Heart left ventricle (tissue), 16 donors: ENCODE data around the gene LTN1. TPM values are rescaled to one million over a fixed set of nuclear protein-coding genes. Genes with fewer than 3 reads are reported as not detected.

Experiments used
- ATAC-seq, 4 donors: fragments of 200-7000 bp; cut with Tn5 transposase; one replicate each; pipeline ENCODE4 v1.9.1; 2020 to 2022; ENCODE audit warnings: moderate library complexity in 4 of 4, mild to moderate bottlenecking in 3 of 4, moderate number of reproducible peaks in 1 of 4
- DNase-seq, 5 donors: peaks; one replicate each; pipeline ENCODE4 v3.0.0-alpha.2; 2020
- H3K27ac ChIP-seq, 12 donors: fragments of 200-600 bp; sonication (generic) in 4 of 12; one replicate each; pipeline versions ENCODE4 v1.5.0 to v1.8.0; 2016 to 2022; ENCODE audit warnings: mild to moderate bottlenecking in 2 of 12
- H3K27me3 ChIP-seq, 9 donors: fragments of 200-600 bp; sonication (generic) in 2 of 9; one replicate each; pipeline versions ENCODE4 v1.5.1 to v1.8.0; 2016 to 2022; ENCODE audit warnings: mild to moderate bottlenecking in 3 of 9
- H3K36me3 ChIP-seq, 9 donors: fragments of 200-600 bp; sonication (generic) in 2 of 9; one replicate each; pipeline versions ENCODE4 v1.5.0 to v1.8.0; 2018 to 2022; ENCODE audit warnings: mild to moderate bottlenecking in 2 of 9
- H3K4me1 ChIP-seq, 12 donors: fragments of 200-600 bp; sonication (generic) in 4 of 12; one replicate each; pipeline versions ENCODE4 v1.5.0 to v1.8.0; 2016 to 2022; ENCODE audit warnings: mild to moderate bottlenecking in 3 of 12
- H3K4me3 ChIP-seq, 12 donors: fragments of 200-600 bp; sonication (generic) in 4 of 12; one replicate each; pipeline versions ENCODE4 v1.5.0 to v1.8.0; 2017 to 2022; ENCODE audit warnings: mild to moderate bottlenecking in 9 of 12, moderate library complexity in 4 of 12
- H3K9me3 ChIP-seq, 12 donors: fragments of 200-600 bp; sonication (generic) in 4 of 12; one replicate each; pipeline versions ENCODE4 v1.5.0 to v1.8.0; 2016 to 2022; ENCODE audit warnings: mild to moderate bottlenecking in 1 of 12
- POLR2A ChIP-seq, 2 donors: fragments of 450-650 bp; IDR thresholded peaks; one replicate each; pipeline ENCODE4 v1.6.1; 2017; ENCODE audit warnings: antibody characterized with exemption in 2 of 2, mild to moderate bottlenecking in 2 of 2, moderate library complexity in 2 of 2
- WGBS, 4 donors: extraction: QIAGEN DNeasy Blood & Tissue Kit in 2 of 4; methylation state at CpG; one replicate each; pipeline versions ENCODE4 v1.1.5 to v1.1.7; 2013 to 2018; 5-methylcytosine and 5-hydroxymethylcytosine counted together
- intact Hi-C, 10 donors: fragments of 100-400 bp; cut with DNase I; formaldehyde crosslinking; loops; one replicate each; pipeline versions ENCODE4 v1.11.1 to v1.14.2; 2022
- polyA plus RNA-seq, 2 donors: library from polyadenylated mRNA; stranded (reverse); fragments of 200-250 nt; gene quantifications; one replicate each; pipeline ENCODE4 v1.2.3, GENCODE V29; 2013
- total RNA-seq, 9 donors: library from RNA; depleted of rRNA in 2 of 9; stranded (reverse); fragments of >200 nt in 2 of 9; fragmentation: NEBNext Ultra II Directional in 3 of 9; extraction: Animal tissue kit (Norgen Biotek cat#: 25700) in 3 of 9; gene quantifications; one replicate each; pipeline versions ENCODE4 v1.1.0 to v1.2.4, GENCODE V29; 2016 to 2023
- TF ChIP-seq, protein P1 (sequence below), 12 donors: fragments of 200-600 bp; sonication (generic) in 4 of 12; IDR thresholded peaks; one replicate each; pipeline versions ENCODE4 v1.5.0 to v1.8.0; 2018 to 2022; ENCODE audit warnings: antibody characterized with exemption in 12 of 12, mild to moderate bottlenecking in 5 of 12
- donor health status: ischemic (EF 13 %, LVEDD 7.1; RV severe dilation, severe dysfunction).
- donor health status: healthy with polysubstance abuse.
- donor health status: DM: no; HTN: yes; CAD: no.
- donor health status: DM: no; HTN: no; CAD: no.
- donor health status: ischemic (EF 25% LVEDD 6.9; RV normal size, moderate dysfunction).
- donor health status: ischemic (EF 25% LVEDD 5.7; RV mildly dilated, moderate dysfunction).
- donor health status: healthy.
- donor health status: DM: yes; HTN: yes; CAD: no.
- donor health status: ischemic (EF 35%, LVEDD 5.7; RV mildly dilated, moderate dysfunction).
- donor health status: nonischemic (EF 11% LVEDD 7.7; RV severe dilation, severe dysfunction).
- donor health status: DM: yes; HTN: yes; CAD: no.
- donor health status: PGD.
- donor health status: ischemic (EF 29% LVEDD 5.4; RV normal size, mild dysfunction).
- donor health status: nonischemic (EF 23%, LVEDD 6.1; RV moderate dilation, normal function).

The LTN1 gene
- total and polyA plus RNA-seq, 11 donors = 3.4 to 20.3 (median 15.5) TPM

DNA sequence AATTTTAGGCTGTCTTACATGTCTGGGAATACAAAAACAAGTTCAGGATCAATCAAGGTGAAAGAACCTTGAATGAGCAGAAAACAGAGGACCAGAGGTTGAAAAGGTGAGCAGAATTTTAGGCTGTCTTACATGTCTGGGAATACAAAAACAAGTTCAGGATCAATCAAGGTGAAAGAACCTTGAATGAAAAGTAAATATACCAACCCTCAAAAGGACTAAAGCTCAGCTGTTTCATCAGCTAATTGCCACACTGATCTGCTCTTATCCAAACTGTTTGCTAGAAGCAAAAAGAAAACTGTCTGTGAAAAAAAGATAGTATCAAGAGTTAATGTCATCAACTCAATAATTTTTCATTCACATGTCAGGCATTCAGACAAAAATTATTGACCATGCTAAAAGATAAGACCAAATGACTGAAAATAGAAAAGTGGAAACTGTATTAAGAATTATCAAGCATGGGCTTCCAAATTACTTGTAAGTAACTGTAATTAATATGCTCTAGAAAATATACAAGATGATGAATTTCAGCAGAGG is 69.2 kb downstream of the LTN1 start:
- H3K9me3 ChIP-seq = no peaks in the 10 kb centered on the region
- no peaks in the 10 kb centered on the region for H3K27me3 ChIP-seq
- no peaks in the 10 kb centered on the region for H3K4me1 ChIP-seq
- H3K27ac ChIP-seq = no peak overlapping the region
- no peak overlapping the region for H3K4me3 ChIP-seq
- no peak for DNase-seq
- intact Hi-C loops = no loop called here
- no peak for ATAC-seq
- no peak for TF ChIP-seq POLR2A (IDR thresholded peaks at IDR 0.05)
- TF ChIP-seq, protein P1, sequence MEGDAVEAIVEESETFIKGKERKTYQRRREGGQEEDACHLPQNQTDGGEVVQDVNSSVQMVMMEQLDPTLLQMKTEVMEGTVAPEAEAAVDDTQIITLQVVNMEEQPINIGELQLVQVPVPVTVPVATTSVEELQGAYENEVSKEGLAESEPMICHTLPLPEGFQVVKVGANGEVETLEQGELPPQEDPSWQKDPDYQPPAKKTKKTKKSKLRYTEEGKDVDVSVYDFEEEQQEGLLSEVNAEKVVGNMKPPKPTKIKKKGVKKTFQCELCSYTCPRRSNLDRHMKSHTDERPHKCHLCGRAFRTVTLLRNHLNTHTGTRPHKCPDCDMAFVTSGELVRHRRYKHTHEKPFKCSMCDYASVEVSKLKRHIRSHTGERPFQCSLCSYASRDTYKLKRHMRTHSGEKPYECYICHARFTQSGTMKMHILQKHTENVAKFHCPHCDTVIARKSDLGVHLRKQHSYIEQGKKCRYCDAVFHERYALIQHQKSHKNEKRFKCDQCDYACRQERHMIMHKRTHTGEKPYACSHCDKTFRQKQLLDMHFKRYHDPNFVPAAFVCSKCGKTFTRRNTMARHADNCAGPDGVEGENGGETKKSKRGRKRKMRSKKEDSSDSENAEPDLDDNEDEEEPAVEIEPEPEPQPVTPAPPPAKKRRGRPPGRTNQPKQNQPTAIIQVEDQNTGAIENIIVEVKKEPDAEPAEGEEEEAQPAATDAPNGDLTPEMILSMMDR (IDR thresholded peaks at IDR 0.05) = no peak
- H3K36me3 ChIP-seq = peaks cover 0 to 49% (median 17%) of the 10 kb centered on the region in 9 donors

GRCh38 chr21:28922368-28922767 is 70.3 kb downstream of the LTN1 start:
- no peaks in the 10 kb centered on the region for H3K27me3 ChIP-seq
- no peaks in the 10 kb centered on the region for H3K4me1 ChIP-seq
- H3K9me3 ChIP-seq = no peaks in the 10 kb centered on the region
- intact Hi-C loops = no loop called here
- DNase-seq (no peak), ATAC-seq (no peak)
- WGBS, 4 donors = 88 to 92% (median 90%) methylated on average over 7 of the region's 7 CpGs
- H3K4me3 ChIP-seq = no peak overlapping the region
- peaks cover 0 to 39% (median 11%) of the 10 kb centered on the region in 9 donors for H3K36me3 ChIP-seq
- H3K27ac ChIP-seq = no peak overlapping the region
- no peak for TF ChIP-seq POLR2A (IDR thresholded peaks at IDR 0.05)
- TF ChIP-seq, protein P1 (IDR thresholded peaks at IDR 0.05) = no peak

DNA sequence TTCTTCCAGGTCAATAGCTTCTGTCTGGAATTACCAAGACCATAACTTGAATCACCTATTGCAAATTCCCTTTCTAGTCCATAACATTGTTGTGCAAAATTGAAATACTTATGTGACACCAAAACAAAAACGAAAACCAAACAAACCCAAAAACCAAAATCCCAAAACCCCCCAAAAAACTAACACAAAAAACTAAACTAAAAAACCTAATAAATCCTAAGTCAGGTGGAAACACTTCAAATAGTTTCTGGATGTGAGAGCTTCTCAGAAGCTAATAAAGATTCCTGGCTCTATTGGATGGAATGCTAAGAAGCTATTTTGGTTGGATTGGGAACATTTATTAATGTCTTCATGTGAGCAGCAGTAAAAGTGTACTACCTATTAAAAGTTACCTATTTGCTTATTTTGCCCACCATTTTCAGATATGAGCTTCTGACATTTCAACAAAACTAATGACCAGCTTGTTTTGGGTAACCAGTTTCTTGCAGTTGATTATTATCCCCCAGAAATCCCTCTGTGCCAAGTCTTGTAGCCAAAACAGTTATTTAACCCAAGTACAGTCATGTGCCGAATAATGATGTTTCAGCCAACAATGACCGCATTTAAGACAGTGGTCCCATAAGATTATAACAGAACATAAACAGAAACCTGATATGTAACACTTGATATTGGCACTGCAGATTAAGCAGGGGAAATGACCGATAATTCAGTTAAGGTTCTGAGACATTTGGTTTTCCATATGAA is 76.4 kb downstream of the LTN1 start:
- no peaks in the 10 kb centered on the region for H3K9me3 ChIP-seq
- H3K36me3 ChIP-seq = peaks cover 0 to 3% (median 0%) of the 10 kb centered on the region in 9 donors
- intact Hi-C loops = no loop called here
- no peak for ATAC-seq
- no peak for DNase-seq
- TF ChIP-seq, protein P1 (IDR thresholded peaks at IDR 0.05) = no peak
- no peak for TF ChIP-seq POLR2A (IDR thresholded peaks at IDR 0.05)
- no peaks in the 10 kb centered on the region for H3K27me3 ChIP-seq
- no peak overlapping the region for H3K27ac ChIP-seq
- no peak overlapping the region for H3K4me3 ChIP-seq
- no peaks in the 10 kb centered on the region for H3K4me1 ChIP-seq
- 80 to 87% (median 85%) methylated on average over 4 of the region's 4 CpGs for WGBS, 4 donors

DNA sequence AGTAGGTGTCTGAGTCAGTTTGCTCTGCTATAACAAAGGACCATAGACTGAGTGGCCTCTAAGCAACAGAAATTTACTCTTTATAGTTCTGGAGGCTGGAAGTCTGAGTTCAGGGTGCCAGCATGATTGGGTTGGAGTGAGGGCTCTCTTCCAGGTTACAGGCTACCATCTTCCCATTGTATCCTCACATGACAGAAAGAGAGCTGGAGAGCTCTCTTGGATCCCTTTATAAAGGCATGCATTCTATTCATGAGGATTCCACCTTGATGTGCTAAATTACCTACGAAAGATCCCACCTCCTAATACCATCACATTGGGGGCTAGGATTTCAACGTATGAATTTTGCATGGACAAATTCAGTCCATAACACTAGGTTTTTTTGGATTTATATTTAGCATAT is 79.6 kb downstream of the LTN1 start:
- H3K4me3 ChIP-seq = no peak overlapping the region
- H3K36me3 ChIP-seq = no peaks in the 10 kb centered on the region
- TF ChIP-seq, protein P1 (IDR thresholded peaks at IDR 0.05) = no peak
- TF ChIP-seq POLR2A (IDR thresholded peaks at IDR 0.05) = no peak
- H3K27ac ChIP-seq = no peak overlapping the region
- no peaks in the 10 kb centered on the region for H3K4me1 ChIP-seq
- 79 to 88% (median 83%) methylated on average over 2 of the region's 2 CpGs for WGBS, 4 donors
- intact Hi-C loops = no loop called here
- H3K27me3 ChIP-seq = no peaks in the 10 kb centered on the region
- DNase-seq (no peak), ATAC-seq (no peak)
- no peaks in the 10 kb centered on the region for H3K9me3 ChIP-seq
